Muscle of leg (tissue), 11 donors: ENCODE results near the gene CAMKK1. TPM values are rescaled to one million over a fixed set of nuclear protein-coding genes. Genes with fewer than 3 reads are reported as not detected.
"Not testable (repeated sequence)": the region's sequence is repeated elsewhere in the genome, so short reads cannot be mapped to it uniquely, and the experiment has no call there.

Source experiments
- DNase-seq: peaks from one replicate; pipeline ENCODE4 v3.0.0; 2013
- H3K27ac ChIP-seq: one replicate; pipeline ENCODE4 v1.5.1; 2013; ENCODE audit warnings: mild to moderate bottlenecking, low read length, control low read depth
- H3K27me3 ChIP-seq: one replicate; pipeline ENCODE4 v1.6.1; 2013; ENCODE audit warnings: low read length; ENCODE audit not compliant: control insufficient read depth, insufficient read depth
- H3K36me3 ChIP-seq: one replicate; pipeline ENCODE4 v1.6.1; 2013; ENCODE audit warnings: low read length; ENCODE audit not compliant: control insufficient read depth, insufficient read depth
- H3K4me1 ChIP-seq: one replicate; pipeline ENCODE4 v1.6.1; 2013; ENCODE audit warnings: low read length; ENCODE audit not compliant: control insufficient read depth, insufficient read depth
- H3K4me3 ChIP-seq: one replicate; pipeline ENCODE4 v1.5.1; 2013; ENCODE audit warnings: low read length, control low read depth
- H3K9me3 ChIP-seq: replicated peaks from 2 replicates; pipeline ENCODE4 v1.6.1; 2013; ENCODE audit warnings: low read depth, low read length; ENCODE audit not compliant: control insufficient read depth
- WGBS: methylation state at CpG from one replicate; pipeline ENCODE4 v1.1.5; 2013; ENCODE audit warnings: missing lambda C conversion rate; ENCODE audit not compliant: insufficient coverage; 5-methylcytosine and 5-hydroxymethylcytosine counted together
- polyA plus RNA-seq, 8 donors: library from polyadenylated mRNA; unstranded; fragments of 120-200 nt; gene quantifications; one replicate each; pipeline versions ENCODE4 v1.2.1 to v1.2.3, GENCODE V29; 2013; ENCODE audit warnings: inconsistent platforms in 1 of 8, low replicate concordance in 1 of 8; ENCODE audit not compliant: insufficient read length in 8 of 8, insufficient read depth in 1 of 8
- total RNA-seq: library from RNA; stranded (reverse); fragments of 120-200 nt; gene quantifications from one replicate; pipeline ENCODE4 v1.2.4, GENCODE V29; 2013

Gene CAMKK1
- total and polyA plus RNA-seq, 9 donors: 5.9 to 9.5 (median 7.6) TPM

GRCh38 chr17:3847165-3847670 lies 45.6 kb downstream of the CAMKK1 start:
- Histone ChIP-seq H3K4me1 (peaks cover 14% of the 10 kb centered on the region), H3K4me3 (no peak overlapping the region), H3K27me3 (no peaks in the 10 kb centered on the region), H3K27ac (no peak overlapping the region), H3K36me3 (peaks cover 25% of the 10 kb centered on the region), H3K9me3 (no peaks in the 10 kb centered on the region)
- no peak for DNase-seq
- WGBS: 95% methylated on average over 4 of the region's 9 CpGs

GRCh38 chr17:3846437-3847164 lies 46.3 kb downstream of the CAMKK1 start:
- Histone ChIP-seq H3K36me3 (peaks cover 25% of the 10 kb centered on the region), H3K4me3 (no peak overlapping the region), H3K9me3 (no peaks in the 10 kb centered on the region), H3K27me3 (no peaks in the 10 kb centered on the region), H3K4me1 (peaks cover 9% of the 10 kb centered on the region), H3K27ac (no peak overlapping the region)
- 0% methylated on average over 5 of the region's 17 CpGs for WGBS
- DNase-seq: no peak

DNA sequence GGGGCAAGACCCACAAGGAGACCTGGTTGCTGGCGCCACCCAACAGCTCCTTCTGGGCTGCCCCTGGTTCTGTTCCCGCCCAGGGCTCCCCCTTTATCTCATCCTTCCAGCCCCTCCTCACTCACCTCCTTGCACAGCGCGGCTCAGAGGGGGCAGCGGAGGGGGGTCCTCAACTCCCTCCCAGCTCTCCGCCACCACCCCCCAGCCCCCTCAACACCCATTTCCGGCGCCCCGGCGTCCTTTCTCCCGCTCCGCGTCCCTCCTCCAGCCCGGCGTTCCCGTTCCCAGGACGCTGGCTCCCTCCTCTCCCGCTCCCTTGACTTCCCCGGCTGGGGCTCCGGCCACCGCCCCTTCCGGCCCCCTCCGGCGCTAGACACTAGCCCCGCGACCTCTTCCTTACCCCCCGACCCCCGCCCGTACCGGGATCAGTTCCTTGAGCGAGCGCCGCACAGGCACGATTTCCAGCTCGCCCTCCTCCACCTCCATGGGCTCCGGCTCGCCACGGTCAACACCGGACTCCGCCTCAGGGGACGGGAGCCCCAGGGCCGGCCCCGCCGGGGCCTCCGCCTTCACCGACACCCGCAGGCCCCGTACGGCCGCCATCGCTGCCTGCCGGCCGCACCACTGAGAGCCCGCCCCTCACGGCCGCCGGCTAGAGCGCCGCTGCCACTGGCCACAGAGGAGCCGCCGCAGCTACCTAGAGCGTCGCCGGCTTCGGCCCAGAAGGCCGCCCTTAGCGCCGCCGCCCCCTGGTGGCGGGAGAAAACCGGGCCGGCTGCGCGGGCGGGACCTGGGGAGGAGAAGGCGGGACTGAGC lies 47.0 kb downstream of the CAMKK1 start, which contains the start of gene NCBP3:
TSS of gene NCBP3 (minus strand) at position 626 of the 816 bp plus-strand sequence. CDS start at position 603, 23 bp downstream.
- H3K4me1 ChIP-seq: peaks cover 8% of the 10 kb centered on the region
- H3K36me3 ChIP-seq: peaks cover 29% of the 10 kb centered on the region
- peak within 1 kb of the TSS; percentile 84 for H3K27ac ChIP-seq
- H3K9me3 ChIP-seq: no peaks in the 10 kb centered on the region
- WGBS: under 1% methylated on average over 72 of the region's 76 CpGs
- peak; percentile 98 for DNase-seq
- H3K4me3 ChIP-seq: peak within 1 kb of the TSS; percentile 97
- H3K27me3 ChIP-seq: no peaks in the 10 kb centered on the region

DNA sequence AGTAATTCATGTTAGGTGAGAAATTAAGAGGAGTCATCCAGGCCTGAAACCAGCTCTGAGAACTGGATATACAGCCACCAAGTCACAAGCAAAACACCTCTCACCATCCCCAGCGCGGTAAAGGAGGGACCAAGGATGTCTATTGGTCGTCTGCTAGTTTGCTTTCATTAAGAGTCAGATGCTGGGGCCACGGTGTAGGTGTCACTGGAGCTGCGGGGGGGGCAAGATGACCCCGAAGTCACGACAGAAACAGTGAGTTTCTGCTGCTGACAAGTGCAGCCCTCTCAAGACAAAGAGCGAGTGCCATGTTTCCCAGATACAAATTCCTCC lies 47.6 kb downstream of the CAMKK1 start:
- H3K4me3 ChIP-seq: peak overlapping the region; percentile 97
- peaks cover 8% of the 10 kb centered on the region for H3K4me1 ChIP-seq
- 2% methylated on average over 5 of the region's 8 CpGs for WGBS
- peak overlapping the region; percentile 84 for H3K27ac ChIP-seq
- H3K36me3 ChIP-seq: peaks cover 35% of the 10 kb centered on the region
- H3K27me3 ChIP-seq: no peaks in the 10 kb centered on the region
- DNase-seq: no peak
- no peaks in the 10 kb centered on the region for H3K9me3 ChIP-seq

- 94% methylated on average over 2 of the region's 19 CpGs for WGBS
- H3K36me3 ChIP-seq: peaks cover 41% of the 10 kb centered on the region
- not testable (repeated sequence) for H3K27ac ChIP-seq, H3K27me3 ChIP-seq, H3K9me3 ChIP-seq, H3K4me3 ChIP-seq, DNase-seq, H3K4me1 ChIP-seq
Measured at GRCh38 chr17:3844556-3844955, 48.3 kb downstream of the CAMKK1 start.

DNA sequence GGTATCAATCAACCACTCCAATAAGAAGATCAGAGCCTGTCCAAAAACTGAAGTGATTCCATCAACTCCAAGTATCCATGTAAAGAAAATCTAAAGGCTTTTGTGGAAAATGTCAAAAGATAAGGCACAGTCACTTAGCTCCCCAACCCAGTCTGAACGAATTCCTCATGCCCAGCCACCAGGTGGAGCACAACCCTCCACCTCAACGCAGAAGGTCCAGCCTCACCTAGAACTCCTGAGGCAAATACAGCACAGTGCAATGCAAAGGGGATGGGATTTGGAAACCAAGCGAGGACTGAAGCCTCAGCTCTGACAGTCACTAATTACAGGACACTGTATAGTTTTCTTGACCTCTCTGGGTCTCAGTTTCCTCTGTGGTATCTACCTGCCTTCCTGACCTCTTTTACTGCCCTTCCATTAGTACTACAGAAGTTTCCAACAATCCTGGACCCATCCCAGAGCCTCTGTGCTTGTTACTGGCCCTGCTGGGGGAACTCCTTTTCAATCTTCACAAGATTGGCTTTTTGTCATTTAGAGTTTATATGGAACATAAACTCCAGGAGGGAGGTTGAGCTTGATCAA lies 48.8 kb downstream of the CAMKK1 start:
- Histone ChIP-seq H3K4me3 (no peak overlapping the region), H3K4me1 (peaks cover 8% of the 10 kb centered on the region), H3K27me3 (no peaks in the 10 kb centered on the region), H3K36me3 (peaks cover 44% of the 10 kb centered on the region), H3K9me3 (no peaks in the 10 kb centered on the region), H3K27ac (no peak overlapping the region)
- no CpG with 5 or more reads among the region's 3 CpGs for WGBS
- no peak for DNase-seq

DNA sequence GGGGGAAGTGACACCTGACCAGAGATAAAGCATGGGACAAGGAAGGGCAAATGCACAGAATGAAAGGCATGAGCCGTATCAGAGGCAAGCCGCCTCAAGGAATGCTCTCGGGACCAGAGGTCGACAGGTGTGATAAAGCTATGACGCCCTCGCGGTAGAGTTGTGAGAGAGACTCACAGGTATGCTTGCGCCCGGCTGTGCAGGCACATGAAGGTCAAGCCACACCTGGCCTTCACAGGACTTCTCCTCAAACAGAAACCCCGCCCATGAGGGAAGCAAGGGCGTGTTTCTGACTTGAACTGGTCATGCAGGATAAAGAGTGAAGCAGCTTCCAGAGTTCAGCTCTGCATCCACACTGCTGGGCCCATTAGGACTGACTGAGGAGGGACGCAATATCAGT lies 54.6 kb downstream of the CAMKK1 start:
- Histone ChIP-seq H3K4me3 (no peak overlapping the region), H3K27me3 (no peaks in the 10 kb centered on the region), H3K27ac (no peak overlapping the region), H3K36me3 (peaks cover 64% of the 10 kb centered on the region), H3K4me1 (peaks cover 8% of the 10 kb centered on the region), H3K9me3 (no peaks in the 10 kb centered on the region)
- DNase-seq: no peak
- 89% methylated on average over 9 of the region's 12 CpGs for WGBS

GRCh38 chr17:3836551-3836950 lies 56.3 kb downstream of the CAMKK1 start:
- Histone ChIP-seq H3K9me3 (no peaks in the 10 kb centered on the region), H3K27ac (no peak overlapping the region), H3K36me3 (peaks cover 59% of the 10 kb centered on the region), H3K4me3 (no peak overlapping the region), H3K27me3 (no peaks in the 10 kb centered on the region), H3K4me1 (peaks cover 8% of the 10 kb centered on the region)
- WGBS: no CpG with 5 or more reads among the region's 10 CpGs
- no peak for DNase-seq

GRCh38 chr17:3835410-3836229 lies 57.2 kb downstream of the CAMKK1 start:
- DNase-seq: peak; percentile 37
- H3K4me3 ChIP-seq: no peak overlapping the region

More at GRCh38 chr17:3835410-3836229, 57.2 kb downstream of the CAMKK1 start:
- whole genome bisulfite sequencing: 84% methylated on average over 7 of the region's 14 CpGs
- peaks cover 8% of the 10 kb centered on the region for H3K4me1 ChIP-seq
- H3K36me3 ChIP-seq: peaks cover 52% of the 10 kb centered on the region
- H3K9me3 ChIP-seq: no peaks in the 10 kb centered on the region
- H3K27ac ChIP-seq: peak overlapping the region; percentile 32
- H3K27me3 ChIP-seq: no peaks in the 10 kb centered on the region
